HUDEP-2 (cell line): ENCODE data around the gene MIOS.
"Not testable (repeated sequence)": the region's sequence is repeated elsewhere in the genome, so short reads cannot be mapped to it uniquely, and the experiment has no call there.

Source experiments
- DNase-seq, 76 experiments: peaks; one replicate each; lab custom pipeline; 2025; ENCODE audit not compliant: unreplicated experiment in 76 of 76; lab: John Stamatoyannopoulos, UW

Gene MIOS

DNA sequence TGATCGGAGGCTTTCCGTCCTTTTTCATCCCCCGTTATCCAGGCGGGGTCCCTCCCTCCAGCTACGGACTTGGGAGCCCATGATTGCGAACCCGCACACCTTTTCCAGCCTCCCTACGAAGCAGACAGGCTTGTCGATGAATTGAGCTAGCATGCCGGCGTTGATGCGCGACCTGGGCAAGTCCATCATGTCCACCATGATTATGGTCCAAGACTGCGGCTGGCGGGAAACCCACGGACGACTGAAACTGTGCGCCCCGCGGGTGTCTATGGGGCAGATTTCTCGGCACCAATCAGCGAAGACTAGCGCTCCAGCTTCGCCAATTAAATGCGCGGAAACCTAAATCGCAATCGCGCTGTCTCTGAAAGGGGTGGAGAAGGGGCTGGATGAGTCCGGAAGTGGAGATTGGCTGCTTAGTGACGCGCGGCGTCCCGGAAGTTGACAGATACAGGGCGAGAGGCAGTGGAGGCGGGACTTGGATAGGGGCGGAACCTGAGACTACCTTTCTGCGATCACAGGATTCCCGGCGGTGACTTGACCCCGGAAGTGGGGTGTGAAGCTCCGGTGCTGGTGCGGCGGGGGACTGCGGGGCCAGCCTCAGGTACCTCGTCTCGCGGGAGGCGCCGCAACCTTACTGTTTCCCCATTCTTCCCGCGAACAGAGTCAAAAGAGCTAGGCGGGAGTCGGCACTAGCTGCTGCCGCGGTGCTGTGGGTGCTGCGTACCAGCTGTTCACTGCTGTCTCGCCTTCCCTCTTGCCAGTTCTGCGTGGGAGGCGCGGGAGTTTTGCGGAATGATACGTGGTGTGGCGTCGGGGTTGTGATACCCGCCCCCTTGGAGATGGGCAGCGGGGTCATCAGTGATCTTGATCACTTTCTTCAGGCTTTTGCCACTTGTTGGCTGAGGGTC is 73.8 kb downstream of the MIOS start, which contains the start of gene UMAD1:
TSS of gene UMAD1 (plus strand) at position 532 of the 908 bp plus-strand sequence. CDS start 32,620 bp downstream, outside the sequence.
- peak; percentile 68 to 100 (median 98) for DNase-seq

DNA sequence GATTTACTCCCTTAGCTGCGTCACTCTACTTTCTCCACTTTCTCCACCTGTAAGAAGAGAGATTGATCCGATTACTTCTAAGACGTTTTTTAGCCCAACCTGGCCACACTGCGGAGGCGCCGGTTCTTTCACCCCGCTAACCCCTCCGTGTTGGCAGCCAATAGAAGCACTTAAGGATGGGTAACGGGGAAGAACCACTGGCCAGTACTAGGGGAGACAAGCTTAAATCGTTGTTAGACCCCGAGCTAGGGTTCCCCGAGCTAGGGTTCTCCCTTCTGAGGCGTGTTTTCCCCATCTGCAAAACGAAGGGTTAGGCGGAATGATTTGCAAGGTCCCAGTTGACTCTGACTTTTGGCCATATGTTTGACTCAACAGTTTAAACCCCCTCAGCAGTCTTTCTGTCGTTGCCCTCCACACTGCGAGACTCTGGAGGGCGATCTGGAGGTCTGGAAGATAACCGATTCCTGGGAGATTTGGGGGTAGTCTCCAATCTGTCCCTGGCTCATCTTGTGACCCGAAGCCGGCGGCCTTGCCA is 74.5 kb downstream of the MIOS start:
- DNase-seq = peak in 3 of 76 experiments; percentile 10 to 40 (median 38)

DNA sequence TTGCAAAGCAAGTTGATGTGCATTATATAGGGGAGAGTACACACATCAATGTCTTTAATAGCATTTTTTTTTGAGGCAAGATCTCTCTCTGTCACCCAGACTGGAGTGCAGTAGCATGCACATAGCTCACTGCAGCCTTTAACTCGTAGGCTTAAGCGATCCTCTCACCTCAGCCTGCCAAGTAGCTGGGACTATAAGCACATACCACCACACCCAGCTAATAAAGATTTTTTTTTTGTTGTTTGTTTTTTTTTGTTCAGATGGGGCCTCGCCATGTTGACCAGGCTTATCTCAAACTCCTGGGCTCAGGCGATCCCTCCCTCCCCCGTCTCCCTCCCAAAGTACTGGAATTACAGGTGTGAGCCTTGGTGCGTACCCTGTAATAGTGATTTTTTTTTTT is 75.4 kb downstream of the MIOS start:
- peak in 29 of 76 experiments; percentile 1 to 60 (median 19) for DNase-seq

DNA sequence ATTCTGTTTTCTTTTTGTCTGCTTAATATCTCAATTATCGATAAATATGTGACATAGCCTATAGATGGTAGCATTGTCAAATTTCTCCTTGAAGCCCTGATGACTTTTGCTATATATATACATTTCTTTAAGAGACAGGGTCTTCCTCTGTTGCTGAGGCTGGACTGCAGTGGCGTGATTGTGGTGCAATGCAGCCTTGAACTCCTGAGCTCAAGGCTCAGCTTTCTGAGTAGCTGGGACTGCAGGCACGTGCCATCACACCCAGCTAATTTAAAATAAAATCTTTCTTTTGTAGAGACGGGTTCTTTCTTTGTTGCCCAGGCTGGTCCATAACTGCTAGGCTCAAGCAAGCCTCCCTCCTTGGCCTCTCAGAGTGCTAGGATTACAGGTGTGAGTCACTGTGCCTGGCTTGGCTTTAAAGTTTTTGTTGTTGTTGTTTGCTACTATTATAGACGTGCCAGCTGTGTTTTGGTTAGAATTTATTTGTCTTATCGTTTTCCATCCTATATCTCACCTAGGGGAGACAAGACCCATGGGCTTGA is 80.9 kb downstream of the MIOS start:
- DNase-seq = no peak

DNA sequence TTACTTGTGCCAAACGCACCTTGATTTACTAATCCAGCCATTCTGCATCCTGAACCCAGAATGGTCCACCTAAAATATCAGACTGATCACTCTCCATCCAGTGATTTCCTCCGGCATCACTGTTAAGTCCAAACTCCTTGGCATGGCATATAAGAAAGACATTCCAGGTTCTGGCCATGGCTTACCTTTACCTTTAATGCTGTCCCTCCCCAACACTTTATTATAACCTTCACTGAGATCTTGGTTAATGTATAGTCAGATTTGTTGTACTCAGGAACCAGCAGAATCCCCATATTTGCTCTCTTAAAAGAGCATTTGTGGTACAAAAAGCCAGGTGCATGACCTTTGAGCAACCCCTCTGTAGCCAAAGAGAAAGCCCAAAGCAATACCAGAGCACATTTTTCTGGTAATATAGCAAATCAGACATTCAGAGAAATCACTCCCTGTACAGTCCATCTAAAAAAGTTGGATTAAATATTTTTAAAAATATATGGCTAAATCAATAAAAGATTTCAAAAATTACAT is 84.1 kb downstream of the MIOS start:
- DNase-seq = no peak

DNA sequence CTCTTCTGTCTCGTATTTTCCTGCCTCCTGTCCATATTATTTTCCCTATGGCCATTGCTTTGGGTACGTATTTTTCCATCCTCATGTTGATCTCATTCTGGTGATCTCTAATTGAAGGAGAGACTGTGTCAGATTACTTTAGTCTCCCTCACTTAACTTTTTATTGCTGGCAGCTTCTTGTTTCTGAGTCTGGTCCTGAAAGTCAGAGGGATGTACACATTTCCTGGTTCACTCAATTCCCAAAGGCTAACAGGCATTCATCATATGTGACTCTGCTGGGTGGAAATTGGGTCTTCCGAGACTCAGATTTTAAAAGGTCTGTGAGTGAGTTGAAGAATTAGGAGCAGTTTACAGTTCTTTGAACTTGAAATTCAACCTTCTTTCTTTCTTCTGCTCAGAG is 84.8 kb downstream of the MIOS start:
- no peak for DNase-seq

DNA sequence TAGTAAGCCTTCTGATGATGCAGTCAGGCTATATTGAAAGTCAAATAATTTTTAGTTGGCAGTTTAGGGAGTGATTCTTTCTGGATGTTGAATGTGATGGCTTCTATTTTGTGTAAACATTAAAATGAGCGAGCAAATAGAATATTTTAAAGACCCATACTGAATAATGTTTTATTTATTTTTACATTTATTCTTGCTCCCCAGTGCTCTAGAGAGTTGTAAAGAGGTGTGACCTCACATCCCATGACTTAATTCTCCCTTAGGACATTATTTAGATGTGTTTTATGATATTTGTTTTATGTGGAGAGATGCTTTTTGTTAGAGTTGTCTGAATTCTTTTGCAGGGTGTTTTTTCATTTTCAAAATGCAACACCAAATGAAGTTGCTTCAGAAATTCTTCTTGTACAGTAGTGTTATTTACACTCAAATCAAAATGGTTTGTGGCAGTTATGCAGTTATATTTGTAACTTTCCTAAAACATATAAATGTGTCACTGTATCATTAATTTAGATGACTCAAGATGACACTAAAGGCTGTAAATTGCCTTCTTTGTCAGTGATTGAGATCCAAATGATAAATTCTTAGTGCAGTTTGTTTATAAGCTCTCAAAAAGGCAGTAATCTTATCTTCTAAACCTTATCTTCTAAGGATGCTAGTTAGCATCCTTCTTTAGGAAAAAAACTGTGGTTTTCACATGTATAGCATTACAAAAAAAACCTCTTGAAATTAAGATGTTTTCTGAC is 86.3 kb downstream of the MIOS start:
- no peak for DNase-seq

DNA sequence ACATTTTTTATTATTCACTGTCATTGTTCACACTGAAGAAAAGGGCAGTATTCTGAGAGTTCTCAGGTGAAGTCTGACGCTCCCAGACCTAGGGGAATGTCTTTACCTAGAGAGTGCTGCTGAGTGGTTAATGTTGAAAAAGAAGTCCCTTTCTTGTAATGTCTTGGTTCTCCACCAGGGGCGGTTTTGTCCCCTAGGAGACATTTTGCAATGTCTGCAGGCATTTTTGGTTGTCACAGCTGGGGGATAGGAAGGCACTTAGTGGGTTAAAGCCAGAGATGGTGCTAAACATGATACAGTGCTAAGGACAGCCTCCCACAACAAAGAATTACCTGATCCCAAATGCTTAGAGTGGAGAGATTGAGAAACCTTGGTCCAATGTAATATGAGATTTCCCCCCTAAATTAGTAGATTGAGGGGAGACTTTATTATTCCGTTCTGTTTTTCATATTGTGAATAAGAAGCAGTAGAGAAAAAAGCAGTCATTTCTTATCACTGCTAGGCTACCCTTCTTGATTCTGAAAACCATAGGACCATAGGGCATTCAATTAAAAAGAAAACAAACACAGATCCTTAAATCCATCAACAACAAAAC is 87.0 kb downstream of the MIOS start:
- peak in 19 of 76 experiments; percentile 5 to 41 (median 17) for DNase-seq

DNA sequence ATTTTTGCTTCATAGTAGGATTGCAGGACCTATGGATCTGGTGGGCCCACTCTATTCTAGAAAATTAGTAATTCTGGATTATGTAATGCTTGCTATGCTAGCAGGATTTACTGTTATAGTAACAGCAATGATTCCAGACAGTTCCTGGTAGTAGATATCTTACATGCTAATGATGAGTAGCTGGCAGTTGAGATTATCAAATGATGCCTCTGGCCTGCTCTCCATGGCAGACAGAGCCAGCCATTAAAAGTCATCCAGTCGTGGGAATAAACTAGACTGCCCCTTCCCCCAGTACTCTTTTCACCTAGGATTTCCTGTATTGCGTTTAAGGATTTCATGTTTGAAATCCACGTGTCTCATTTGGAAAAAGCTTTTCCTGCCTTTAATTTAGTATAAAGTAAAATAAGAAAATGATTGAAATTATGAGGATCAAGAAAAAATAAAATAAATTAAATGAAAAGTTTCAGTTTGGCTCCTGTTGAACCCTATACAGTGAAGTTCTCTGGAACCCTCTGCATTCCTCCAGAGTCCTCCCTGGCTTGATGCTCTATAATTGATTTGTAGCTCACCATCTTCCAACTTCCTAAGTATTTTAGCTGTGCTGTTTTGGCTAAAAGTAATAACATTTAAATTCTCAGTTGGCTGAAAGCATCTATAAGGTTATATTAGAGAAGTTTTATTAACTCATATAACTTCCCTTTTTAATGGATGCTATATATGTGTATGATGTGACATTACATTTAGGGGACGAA is 88.5 kb downstream of the MIOS start:
- DNase-seq = peak in 4 of 76 experiments; percentile 5 to 31 (median 20)

DNA sequence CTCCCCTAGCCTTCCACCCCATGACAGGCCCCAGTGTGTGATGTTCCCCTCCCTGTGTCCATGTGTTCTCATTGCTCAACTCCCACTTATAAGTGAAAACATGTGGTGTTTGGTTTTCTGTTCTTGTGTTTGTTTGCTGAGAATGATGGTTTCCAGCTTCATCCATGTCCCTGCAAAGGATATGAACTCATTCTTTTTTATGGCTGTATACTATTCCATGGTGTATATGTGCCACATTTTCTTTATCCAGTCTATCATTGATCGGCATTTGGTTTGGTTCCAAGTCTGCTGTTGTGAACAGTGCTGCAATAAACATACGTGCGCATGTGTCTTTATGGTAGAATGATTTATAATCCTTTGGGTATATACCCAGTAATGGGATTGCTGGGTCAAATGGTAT is 89.8 kb downstream of the MIOS start:
- DNase-seq = not testable (repeated sequence)
